Naive B cell (primary cell): ENCODE results near the gene ACOT12. TPM values are rescaled to one million over a fixed set of nuclear protein-coding genes. Genes with fewer than 3 reads are reported as not detected.
"Not testable (repeated sequence)": the region's sequence is repeated elsewhere in the genome, so short reads cannot be mapped to it uniquely, and the experiment has no call there.

Experiments
- ATAC-seq, 2 donors: fragments of 150-1000 bp; cut with Tn5 transposase; 2 replicates each; pipeline ENCODE4 v1.10.0; 2021; ENCODE audit warnings: low read depth in 2 of 2, mild to moderate bottlenecking in 2 of 2, moderate library complexity in 2 of 2
- DNase-seq: peaks from one replicate; pipeline ENCODE4 v3.0.0; 2022
- H3K27ac Mint-ChIP-seq, 6 donors: one replicate each; pipeline ENCODE4 v1.8.0; 2020 to 2022; ENCODE audit warnings: mild to moderate bottlenecking in 6 of 6, mixed read lengths in 6 of 6, moderate library complexity in 5 of 6, inconsistent platforms in 2 of 6
- H3K27me3 Mint-ChIP-seq, 3 donors: one replicate each; pipeline ENCODE4 v1.8.0; 2021 to 2022; ENCODE audit warnings: mixed read lengths in 3 of 3, mild to moderate bottlenecking in 1 of 3
- H3K36me3 Mint-ChIP-seq, 2 donors: one replicate each; pipeline ENCODE4 v1.8.0; 2020 to 2022; ENCODE audit warnings: mixed read lengths in 2 of 2, inconsistent platforms in 1 of 2, mild to moderate bottlenecking in 1 of 2
- H3K4me1 Mint-ChIP-seq, 3 donors: one replicate each; pipeline ENCODE4 v1.8.0; 2020 to 2022; ENCODE audit warnings: mixed read lengths in 3 of 3, inconsistent platforms in 1 of 3, mild to moderate bottlenecking in 1 of 3, moderate library complexity in 1 of 3
- H3K4me3 Mint-ChIP-seq, 8 donors: one replicate each; pipeline ENCODE4 v1.8.0; 2020 to 2022; ENCODE audit warnings: mild to moderate bottlenecking in 8 of 8, mixed read lengths in 8 of 8, moderate library complexity in 8 of 8, inconsistent platforms in 2 of 8
- H3K9me3 Mint-ChIP-seq, 7 donors: one replicate each; pipeline ENCODE4 v1.8.0; 2020 to 2022; ENCODE audit warnings: mixed read lengths in 7 of 7, mild to moderate bottlenecking in 5 of 7, inconsistent platforms in 2 of 7, moderate library complexity in 1 of 7
- polyA plus RNA-seq, 6 donors: library from polyadenylated mRNA; unstranded; fragments of 300-500 nt; fragmentation: Illumina TruSeq; gene quantifications; one replicate each; pipeline ENCODE4 v1.2.3, GENCODE V29; 2021; ENCODE audit warnings: low read depth in 6 of 6

ACOT12 gene
- polyA plus RNA-seq, 6 donors from 2014 or later, result not detected

- no peaks in the 10 kb centered on the region for H3K4me1 Mint-ChIP-seq
- H3K27ac Mint-ChIP-seq, result no peak overlapping the region
- ATAC-seq (no peak), DNase-seq (no peak)
- no peaks in the 10 kb centered on the region for H3K27me3 Mint-ChIP-seq
- peaks cover 9 to 28% of the 10 kb centered on the region in 2 donors for H3K36me3 Mint-ChIP-seq
- no peak overlapping the region for H3K4me3 Mint-ChIP-seq
- no peaks in the 10 kb centered on the region for H3K9me3 Mint-ChIP-seq
These were observed 23.1 kb upstream of the ACOT12 start for GRCh38 chr5:81417052-81417451.

GRCh38 chr5:81409896-81410295, 16.0 kb upstream of the ACOT12 start:
- no peak overlapping the region for H3K4me3 Mint-ChIP-seq
- no peaks in the 10 kb centered on the region for H3K9me3 Mint-ChIP-seq
- peaks cover 7 to 13% of the 10 kb centered on the region in 2 donors for H3K36me3 Mint-ChIP-seq
- DNase-seq (no peak), ATAC-seq (no peak)
- no peaks in the 10 kb centered on the region for H3K4me1 Mint-ChIP-seq
- peak overlapping the region in 1 of 6 donors; percentile 59 for H3K27ac Mint-ChIP-seq
- no peaks in the 10 kb centered on the region for H3K27me3 Mint-ChIP-seq

- H3K36me3 Mint-ChIP-seq, result peaks cover 7 to 13% of the 10 kb centered on the region in 2 donors
- ATAC-seq, result no peak
- DNase-seq, result no peak
- H3K4me3 Mint-ChIP-seq, result no peak overlapping the region
- no peaks in the 10 kb centered on the region for H3K4me1 Mint-ChIP-seq
- H3K27ac Mint-ChIP-seq, result no peak overlapping the region
- no peaks in the 10 kb centered on the region for H3K9me3 Mint-ChIP-seq
- H3K27me3 Mint-ChIP-seq, result no peaks in the 10 kb centered on the region
These were observed 15.4 kb upstream of the ACOT12 start for GRCh38 chr5:81409361-81409760.

GRCh38 chr5:81408496-81408895, 14.6 kb upstream of the ACOT12 start:
- no peak for DNase-seq
- no peaks in the 10 kb centered on the region for H3K9me3 Mint-ChIP-seq
- no peak overlapping the region for H3K4me3 Mint-ChIP-seq
- no peaks in the 10 kb centered on the region for H3K4me1 Mint-ChIP-seq
- no peak for ATAC-seq
- no peaks in the 10 kb centered on the region for H3K27me3 Mint-ChIP-seq
- no peak overlapping the region for H3K27ac Mint-ChIP-seq
- peaks cover 7 to 13% of the 10 kb centered on the region in 2 donors for H3K36me3 Mint-ChIP-seq

- not testable (repeated sequence) for ATAC-seq
These were observed 13.9 kb upstream of the ACOT12 start for GRCh38 chr5:81407811-81408210.

GRCh38 chr5:81405126-81405891, 11.4 kb upstream of the ACOT12 start:
- DNase-seq, result no peak
- Mint-ChIP-seq H3K27ac (no peak overlapping the region), H3K9me3 (peaks cover 0 to 5% (median 0%) of the 10 kb centered on the region in 7 donors), H3K27me3 (peaks cover 0 to 2% (median 0%) of the 10 kb centered on the region in 3 donors), H3K4me1 (peaks cover 6 to 9% (median 8%) of the 10 kb centered on the region in 3 donors), H3K4me3 (no peak overlapping the region), H3K36me3 (peaks cover 11 to 13% of the 10 kb centered on the region in 2 donors)
- no peak for ATAC-seq

More at GRCh38 chr5:81407811-81408210, 13.9 kb upstream of the ACOT12 start:
- not testable (repeated sequence) for H3K4me1 Mint-ChIP-seq, DNase-seq, H3K27ac Mint-ChIP-seq, H3K9me3 Mint-ChIP-seq, H3K4me3 Mint-ChIP-seq, H3K27me3 Mint-ChIP-seq
- peaks cover 8 to 13% of the 10 kb centered on the region in 2 donors for H3K36me3 Mint-ChIP-seq

- H3K36me3 Mint-ChIP-seq, result peaks cover 4 to 5% of the 10 kb centered on the region in 2 donors
- no peak overlapping the region for H3K27ac Mint-ChIP-seq
- H3K4me1 Mint-ChIP-seq, result peaks cover 9 to 11% (median 11%) of the 10 kb centered on the region in 3 donors
- DNase-seq, result no peak
- no peak for ATAC-seq
- H3K27me3 Mint-ChIP-seq, result peaks cover 0 to 14% (median 0%) of the 10 kb centered on the region in 3 donors
- no peak overlapping the region for H3K4me3 Mint-ChIP-seq
- peaks cover 0 to 5% (median 0%) of the 10 kb centered on the region in 7 donors for H3K9me3 Mint-ChIP-seq
These were observed 8.4 kb upstream of the ACOT12 start for GRCh38 chr5:81402192-81402930.

GRCh38 chr5:81401266-81401665, 7.3 kb upstream of the ACOT12 start:
- no peak for ATAC-seq
- peak overlapping the region in 1 of 6 donors; percentile 32 for H3K27ac Mint-ChIP-seq
- DNase-seq, result no peak
- peaks cover 9 to 11% (median 11%) of the 10 kb centered on the region in 3 donors for H3K4me1 Mint-ChIP-seq
- H3K27me3 Mint-ChIP-seq, result peaks cover 4 to 18% (median 5%) of the 10 kb centered on the region in 3 donors
- H3K36me3 Mint-ChIP-seq, result peaks cover 0 to 4% of the 10 kb centered on the region in 2 donors
- no peak overlapping the region for H3K4me3 Mint-ChIP-seq
- H3K9me3 Mint-ChIP-seq, result peaks cover 0 to 5% (median 0%) of the 10 kb centered on the region in 7 donors

- no peak overlapping the region for H3K4me3 Mint-ChIP-seq
- ATAC-seq (peak; percentile 54 to 62), DNase-seq (no peak)
- H3K27ac Mint-ChIP-seq, result peak overlapping the region in 1 of 6 donors; percentile 42
- peaks cover 0 to 8% (median 1%) of the 10 kb centered on the region in 7 donors for H3K9me3 Mint-ChIP-seq
- H3K27me3 Mint-ChIP-seq, result peaks cover 13 to 25% (median 14%) of the 10 kb centered on the region in 3 donors
- peaks cover 9 to 11% (median 11%) of the 10 kb centered on the region in 3 donors for H3K4me1 Mint-ChIP-seq
- H3K36me3 Mint-ChIP-seq, result peaks cover 0 to 4% of the 10 kb centered on the region in 2 donors
These were observed 6.4 kb upstream of the ACOT12 start for GRCh38 chr5:81400375-81400774.

- Mint-ChIP-seq H3K4me1 (peaks cover 9 to 11% (median 11%) of the 10 kb centered on the region in 3 donors), H3K36me3 (peaks cover 0 to 4% of the 10 kb centered on the region in 2 donors), H3K27ac (no peak overlapping the region), H3K9me3 (peaks cover 0 to 13% (median 6%) of the 10 kb centered on the region in 7 donors), H3K27me3 (peaks cover 19 to 31% (median 23%) of the 10 kb centered on the region in 3 donors), H3K4me3 (peak overlapping the region in 1 of 8 donors; percentile 23)
- DNase-seq (no peak), ATAC-seq (no peak)
These were observed 4.8 kb upstream of the ACOT12 start for GRCh38 chr5:81398741-81399140.

GRCh38 chr5:81397176-81397575, 3.2 kb upstream of the ACOT12 start:
- ATAC-seq (no peak), DNase-seq (no peak)
- Mint-ChIP-seq H3K36me3 (no peaks in the 10 kb centered on the region), H3K27me3 (peaks cover 31 to 42% (median 35%) of the 10 kb centered on the region in 3 donors), H3K4me1 (peaks cover 11 to 16% (median 14%) of the 10 kb centered on the region in 3 donors), H3K4me3 (peak overlapping the region in 1 of 8 donors; percentile 6), H3K27ac (no peak overlapping the region), H3K9me3 (peaks cover 0 to 12% (median 6%) of the 10 kb centered on the region in 7 donors)

GRCh38 chr5:81395262-81395661, 1.3 kb upstream of the ACOT12 start:
- Mint-ChIP-seq H3K4me1 (peaks cover 4 to 7% (median 5%) of the 10 kb centered on the region in 3 donors), H3K9me3 (peaks cover 0 to 18% (median 6%) of the 10 kb centered on the region in 7 donors), H3K27me3 (peaks cover 50 to 53% (median 51%) of the 10 kb centered on the region in 3 donors), H3K4me3 (peak overlapping the region in 1 of 8 donors; percentile 12), H3K27ac (no peak overlapping the region), H3K36me3 (peaks cover 0 to 8% of the 10 kb centered on the region in 2 donors)
- no peak for ATAC-seq
- no peak for DNase-seq

GRCh38 chr5:81393430-81393782, 528 bp downstream of the ACOT12 start:
- peaks cover 48 to 62% (median 55%) of the 10 kb centered on the region in 3 donors for H3K27me3 Mint-ChIP-seq
- H3K27ac Mint-ChIP-seq, result no peak overlapping the region
- H3K4me1 Mint-ChIP-seq, result peaks cover 0 to 5% (median 5%) of the 10 kb centered on the region in 3 donors
- H3K4me3 Mint-ChIP-seq, result peak overlapping the region in 7 of 8 donors; percentile 35 to 78 (median 67)
- peaks cover 0 to 16% of the 10 kb centered on the region in 2 donors for H3K36me3 Mint-ChIP-seq
- DNase-seq, result no peak
- ATAC-seq, result no peak
- H3K9me3 Mint-ChIP-seq, result peaks cover 4 to 27% (median 6%) of the 10 kb centered on the region in 7 donors
